Mesenchymal stem cell (in vitro differentiated cells and primary cell): ENCODE results near the gene BRSK2.
"Not testable (repeated sequence)": the region's sequence is repeated elsewhere in the genome, so short reads cannot be mapped to it uniquely, and the experiment has no call there.

Experiments
- DNase-seq: peaks from one replicate; pipeline ENCODE4 v3.0.0-alpha.2; 2013
- H2AFZ ChIP-seq: one replicate; pipeline ENCODE4 v1.6.1; 2013; ENCODE audit warnings: low read depth, mild to moderate bottlenecking, control low read depth, inconsistent platforms, low read length, moderate library complexity
- H2AK5ac ChIP-seq: 2 replicates; pipeline ENCODE4 v1.6.1; 2013; ENCODE audit warnings: low read length, moderate library complexity, mild to moderate bottlenecking, inconsistent platforms; ENCODE audit not compliant: severe bottlenecking
- H2BK120ac ChIP-seq: one replicate; pipeline ENCODE4 v1.6.1; 2013; ENCODE audit warnings: low read depth, mild to moderate bottlenecking, inconsistent platforms, low read length, moderate library complexity
- H2BK12ac ChIP-seq, 2 experiments: one replicate each; pipeline ENCODE4 v1.6.1; 2013; ENCODE audit warnings: inconsistent platforms in 2 of 2, low read length in 2 of 2, mild to moderate bottlenecking in 2 of 2, moderate library complexity in 2 of 2, control low read depth in 1 of 2
- H2BK15ac ChIP-seq: one replicate; pipeline ENCODE4 v1.6.1; 2013; ENCODE audit warnings: mild to moderate bottlenecking, low read depth, inconsistent platforms; ENCODE audit not compliant: poor library complexity, severe bottlenecking
- H2BK5ac ChIP-seq: 2 replicates; pipeline ENCODE4 v1.6.1; 2013; ENCODE audit warnings: low read depth, mild to moderate bottlenecking, low read length, control low read depth, inconsistent platforms; ENCODE audit not compliant: poor library complexity, severe bottlenecking
- H3K14ac ChIP-seq, 2 experiments: one replicate each; pipeline ENCODE4 v1.6.1; 2013; ENCODE audit warnings: inconsistent platforms in 2 of 2, low read length in 2 of 2, control low read depth in 1 of 2, mild to moderate bottlenecking in 1 of 2, moderate library complexity in 1 of 2
- H3K18ac ChIP-seq, 2 experiments: one replicate each; pipeline ENCODE4 v1.6.1; 2013; ENCODE audit warnings: inconsistent platforms in 2 of 2, low read length in 2 of 2, control low read depth in 1 of 2, low read depth in 1 of 2, mild to moderate bottlenecking in 1 of 2
- H3K23ac ChIP-seq, 2 experiments: one replicate each; pipeline ENCODE4 v1.6.1; 2013; ENCODE audit warnings: inconsistent platforms in 2 of 2, low read length in 2 of 2, mild to moderate bottlenecking in 2 of 2, moderate library complexity in 2 of 2, control low read depth in 1 of 2
- H3K27ac ChIP-seq: 2 replicates; pipeline ENCODE4 v1.5.1; 2013; ENCODE audit warnings: mild to moderate bottlenecking, moderate library complexity, low read length, control low read depth, inconsistent platforms; ENCODE audit not compliant: poor library complexity, severe bottlenecking
- H3K27me3 ChIP-seq, 2 experiments: 2 replicates each; pipeline versions ENCODE4 v1.6.1 to v1.7.0; 2013; ENCODE audit warnings: low read length in 2 of 2, mild to moderate bottlenecking in 2 of 2, moderate library complexity in 2 of 2, control low read depth in 1 of 2, inconsistent platforms in 1 of 2; ENCODE audit not compliant: control insufficient read depth in 1 of 2, insufficient read depth in 1 of 2
- H3K36me3 ChIP-seq, 2 experiments: 2 replicates each; pipeline versions ENCODE4 v1.6.1 to v1.7.0; 2013; ENCODE audit warnings: low read length in 2 of 2, control low read depth in 1 of 2, inconsistent platforms in 1 of 2, low read depth in 1 of 2, mild to moderate bottlenecking in 1 of 2; ENCODE audit not compliant: insufficient read depth in 2 of 2, control insufficient read depth in 1 of 2
- H3K4ac ChIP-seq, 2 experiments: one replicate each; pipeline ENCODE4 v1.6.1; 2013; ENCODE audit warnings: inconsistent platforms in 2 of 2, low read length in 2 of 2, mild to moderate bottlenecking in 2 of 2, moderate library complexity in 2 of 2, control low read depth in 1 of 2, low read depth in 1 of 2
- H3K4me1 ChIP-seq: 2 replicates; pipeline ENCODE4 v1.6.1; 2013; ENCODE audit warnings: low read depth, low read length, control low read depth; ENCODE audit not compliant: control insufficient read depth, insufficient read depth
- H3K4me2 ChIP-seq: 2 replicates; pipeline ENCODE4 v1.6.1; 2013; ENCODE audit warnings: low read length, mild to moderate bottlenecking, inconsistent platforms; ENCODE audit not compliant: poor library complexity, severe bottlenecking
- H3K4me3 ChIP-seq, 2 experiments: 2 replicates each; pipeline versions ENCODE4 v1.5.1 to v1.7.0; 2013; ENCODE audit warnings: low read length in 2 of 2, mild to moderate bottlenecking in 2 of 2, control low read depth in 1 of 2, low read depth in 1 of 2; ENCODE audit not compliant: insufficient read depth in 1 of 2
- H3K79me1 ChIP-seq: replicated peaks from 2 replicates; pipeline ENCODE4 v1.6.1; 2013; ENCODE audit warnings: mild to moderate bottlenecking, control low read depth, low read length, inconsistent platforms; ENCODE audit not compliant: poor library complexity, severe bottlenecking
- H3K9ac ChIP-seq: 2 replicates; pipeline ENCODE4 v1.7.0; 2013; ENCODE audit warnings: mild to moderate bottlenecking, low read length, moderate library complexity
- H3K9me3 ChIP-seq: 2 replicates; pipeline ENCODE4 v1.7.0; 2013; ENCODE audit warnings: mild to moderate bottlenecking, low read length; ENCODE audit not compliant: control insufficient read depth
- H4K8ac ChIP-seq: one replicate; pipeline ENCODE4 v1.6.1; 2013; ENCODE audit warnings: inconsistent platforms, mild to moderate bottlenecking, low read length, moderate library complexity
- H4K91ac ChIP-seq: one replicate; pipeline ENCODE4 v1.6.1; 2013; ENCODE audit warnings: mild to moderate bottlenecking, low read length, inconsistent platforms
- WGBS: methylation state at CpG from one replicate; pipeline ENCODE4 v1.1.7; 2013; ENCODE audit warnings: mixed read lengths; 5-methylcytosine and 5-hydroxymethylcytosine counted together

Gene BRSK2

DNA sequence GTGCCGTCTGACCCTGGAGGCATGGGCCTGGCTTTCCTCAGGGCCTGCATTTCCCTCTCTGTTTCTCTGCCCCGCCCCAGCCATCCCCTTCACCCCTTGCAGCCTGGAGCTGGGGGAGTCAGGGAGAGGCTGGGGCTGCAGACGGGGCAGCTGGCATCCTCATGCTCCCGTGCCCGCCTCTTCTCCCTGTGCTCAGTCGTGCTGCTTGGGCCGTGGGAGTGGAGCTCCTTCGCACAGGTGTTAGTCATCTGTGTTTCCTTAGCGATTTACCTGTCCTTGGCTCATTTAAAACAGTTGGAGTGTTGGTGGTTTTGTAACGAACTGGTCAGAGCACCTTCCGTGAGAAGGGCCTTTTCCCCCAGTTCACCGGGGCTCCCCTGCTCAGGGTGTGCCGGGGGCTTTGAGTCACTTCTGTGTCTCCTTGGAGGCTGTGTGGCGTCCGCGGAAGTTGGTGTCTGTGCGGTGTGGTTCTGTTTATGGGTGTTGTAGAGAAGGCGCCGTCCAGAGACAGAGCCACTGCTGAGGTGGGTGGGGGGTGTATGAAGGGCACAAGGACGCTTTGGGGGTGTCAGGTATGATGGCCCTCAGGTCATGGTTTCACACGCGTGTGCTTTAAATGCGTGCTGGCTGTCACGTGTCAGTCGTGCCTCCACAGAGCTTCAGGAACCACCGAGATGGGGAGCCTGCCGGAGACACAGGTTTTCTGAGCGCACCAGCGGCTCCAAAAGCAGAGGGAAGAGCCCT, 19.5 kb downstream of the BRSK2 start:
- no peak overlapping the region for H4K8ac ChIP-seq
- H3K79me1 ChIP-seq = no peaks in the 10 kb centered on the region
- H2AK5ac ChIP-seq = no peak overlapping the region
- no peak overlapping the region for H3K23ac ChIP-seq
- peaks cover 0 to 22% of the 10 kb centered on the region in 2 experiments for H3K27me3 ChIP-seq
- no peak overlapping the region for H3K9ac ChIP-seq
- H3K9me3 ChIP-seq = no peaks in the 10 kb centered on the region
- H3K18ac ChIP-seq = no peak overlapping the region
- H2AFZ ChIP-seq = no peak overlapping the region
- no peak overlapping the region for H2BK120ac ChIP-seq
- H3K4me1 ChIP-seq = peaks cover 1% of the 10 kb centered on the region
- H4K91ac ChIP-seq = no peak overlapping the region
- DNase-seq = no peak
- H3K14ac ChIP-seq = no peak overlapping the region
- no peak overlapping the region for H3K4me3 ChIP-seq
- no peak overlapping the region for H2BK15ac ChIP-seq
- H3K4me2 ChIP-seq = no peak overlapping the region
- H3K27ac ChIP-seq = no peak overlapping the region
- H3K4ac ChIP-seq = no peak overlapping the region
- H2BK12ac ChIP-seq = no peak overlapping the region
- 85% methylated on average over 29 of the region's 29 CpGs for WGBS
- no peak overlapping the region for H2BK5ac ChIP-seq
- no peaks in the 10 kb centered on the region for H3K36me3 ChIP-seq

DNA sequence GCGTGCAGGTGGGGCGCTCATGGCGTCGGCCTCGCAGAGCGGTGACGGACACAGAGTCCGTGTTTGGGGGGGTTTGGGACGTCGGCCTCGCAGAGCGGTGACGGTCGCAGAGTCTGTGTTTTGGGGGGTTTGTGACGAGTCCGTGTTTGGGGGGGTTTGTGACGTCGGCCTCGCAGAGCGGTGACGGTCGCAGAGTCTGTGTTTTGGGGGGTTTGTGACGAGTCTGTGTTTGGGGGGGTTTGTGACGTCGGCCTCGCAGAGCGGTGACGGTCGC, 20.1 kb downstream of the BRSK2 start:
- H3K36me3 ChIP-seq, H3K27ac ChIP-seq, H3K14ac ChIP-seq, H2BK12ac ChIP-seq, H4K91ac ChIP-seq, H3K4ac ChIP-seq, H2BK120ac ChIP-seq, H3K9me3 ChIP-seq, H2BK5ac ChIP-seq, H3K79me1 ChIP-seq, H3K18ac ChIP-seq, H3K4me1 ChIP-seq, H3K4me3 ChIP-seq, H2AFZ ChIP-seq, DNase-seq, H3K23ac ChIP-seq, H2AK5ac ChIP-seq, H3K4me2 ChIP-seq, H2BK15ac ChIP-seq, H4K8ac ChIP-seq, H3K9ac ChIP-seq: not testable (repeated sequence)
- peaks cover 0 to 22% of the 10 kb centered on the region in 2 experiments for H3K27me3 ChIP-seq
- WGBS = 87% methylated on average over 13 of the region's 29 CpGs

DNA sequence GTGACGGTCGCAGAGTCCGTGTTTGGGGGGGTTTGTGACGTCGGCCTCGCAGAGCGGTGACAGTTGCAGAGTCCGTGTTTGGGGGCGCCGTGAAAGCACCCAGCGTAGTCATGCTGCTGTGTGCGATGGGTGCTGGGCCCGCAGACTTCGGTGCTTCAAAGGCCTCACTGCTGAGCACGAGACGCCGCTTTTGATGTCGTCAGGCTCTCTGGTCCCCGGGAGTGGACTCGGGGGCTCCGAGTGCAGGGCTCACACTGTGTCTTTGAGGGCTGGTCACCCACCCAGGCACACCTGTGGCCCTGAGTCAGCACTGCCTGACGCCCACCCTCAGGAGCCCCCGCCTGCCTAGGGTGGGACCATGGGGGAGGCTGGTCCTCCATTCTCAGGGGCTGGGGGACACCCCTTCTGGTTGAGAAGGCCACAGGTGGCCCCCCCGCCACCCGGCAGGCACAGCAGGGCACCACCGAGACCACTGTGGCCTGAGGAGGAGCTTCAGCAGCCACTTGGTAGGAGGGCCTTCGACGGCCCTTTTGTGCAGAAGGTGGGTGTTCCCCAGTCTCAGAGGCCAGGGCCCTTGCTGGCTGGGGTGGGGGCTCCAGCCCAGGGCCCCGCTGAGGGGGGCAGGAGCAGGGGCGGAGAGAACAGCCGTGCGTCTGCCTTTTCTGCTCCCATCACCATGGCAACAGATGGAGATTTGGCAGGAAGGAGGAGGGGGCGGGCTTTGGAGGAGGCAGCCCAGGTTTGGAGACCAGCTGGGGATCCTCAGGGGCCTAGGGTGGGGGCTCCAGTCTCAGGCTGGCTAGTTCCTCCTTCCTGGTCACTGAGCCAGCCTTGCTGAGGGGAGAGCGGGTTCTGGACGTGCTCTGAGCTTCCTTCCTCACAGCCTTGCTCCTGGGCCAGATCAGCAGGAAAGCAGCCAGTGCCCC, 20.9 kb downstream of the BRSK2 start:
- H3K36me3 ChIP-seq = no peaks in the 10 kb centered on the region
- H3K27ac ChIP-seq = no peak overlapping the region
- WGBS = 90% methylated on average over 35 of the region's 35 CpGs
- peaks cover 1% of the 10 kb centered on the region for H3K4me1 ChIP-seq
- H2BK15ac ChIP-seq = peak overlapping the region; percentile 60
- H3K9me3 ChIP-seq = no peaks in the 10 kb centered on the region
- no peak for DNase-seq
- no peak overlapping the region for H3K18ac ChIP-seq
- peaks cover 0 to 17% of the 10 kb centered on the region in 2 experiments for H3K27me3 ChIP-seq
- H3K4me2 ChIP-seq = no peak overlapping the region
- H2BK12ac ChIP-seq = no peak overlapping the region
- no peaks in the 10 kb centered on the region for H3K79me1 ChIP-seq
- H3K14ac ChIP-seq = no peak overlapping the region
- H3K23ac ChIP-seq = no peak overlapping the region
- no peak overlapping the region for H3K9ac ChIP-seq
- no peak overlapping the region for H4K91ac ChIP-seq
- H2AK5ac ChIP-seq = no peak overlapping the region
- no peak overlapping the region for H3K4me3 ChIP-seq
- H2BK120ac ChIP-seq = no peak overlapping the region
- H2AFZ ChIP-seq = no peak overlapping the region
- no peak overlapping the region for H2BK5ac ChIP-seq
- no peak overlapping the region for H3K4ac ChIP-seq
- no peak overlapping the region for H4K8ac ChIP-seq

GRCh38 chr11:1411301-1411700, 21.6 kb downstream of the BRSK2 start:
- no peak overlapping the region for H2AK5ac ChIP-seq
- H3K18ac ChIP-seq = no peak overlapping the region
- no peak overlapping the region for H3K14ac ChIP-seq
- H3K23ac ChIP-seq = no peak overlapping the region
- H3K4me3 ChIP-seq = no peak overlapping the region
- H2BK5ac ChIP-seq = no peak overlapping the region
- H3K27ac ChIP-seq = no peak overlapping the region
- H3K4me2 ChIP-seq = no peak overlapping the region
- H3K4ac ChIP-seq = no peak overlapping the region
- H3K79me1 ChIP-seq = no peaks in the 10 kb centered on the region
- 96% methylated on average over 11 of the region's 13 CpGs for WGBS
- no peaks in the 10 kb centered on the region for H3K36me3 ChIP-seq
- no peak overlapping the region for H2BK12ac ChIP-seq
- no peak for DNase-seq
- peaks cover 4% of the 10 kb centered on the region for H3K9me3 ChIP-seq
- H2BK120ac ChIP-seq = no peak overlapping the region
- no peak overlapping the region for H3K9ac ChIP-seq
- peaks cover 0 to 17% of the 10 kb centered on the region in 2 experiments for H3K27me3 ChIP-seq
- H3K4me1 ChIP-seq = peaks cover 1% of the 10 kb centered on the region
- H2BK15ac ChIP-seq = no peak overlapping the region
- H4K8ac ChIP-seq = no peak overlapping the region
- H4K91ac ChIP-seq = peak overlapping the region; percentile 7
- no peak overlapping the region for H2AFZ ChIP-seq
